Erythroblast (primary cell): Measurements from ENCODE around the gene CST3.

Experiments used
- GATA1 ChIP-seq: IDR thresholded peaks from 2 replicates; pipeline ENCODE4 v1.6.1; 2011; ENCODE audit warnings: low read depth, mild to moderate bottlenecking, control low read depth, low read length, moderate library complexity
- POLR2A ChIP-seq: IDR thresholded peaks from 2 replicates; pipeline ENCODE4 v1.6.1; 2011; ENCODE audit warnings: mild to moderate bottlenecking, low read length

GRCh38 chr20:23668477-23668951 lies 30.8 kb upstream of the CST3 start:
- no peak for TF ChIP-seq POLR2A
- TF ChIP-seq GATA1 = no peak
